ENCODE data around the gene DIRAS1.
"Not testable (repeated sequence)": the region's sequence is repeated elsewhere in the genome, so short reads cannot be mapped to it uniquely, and the experiment has no call there.

The DIRAS1 gene

GRCh38 chr19:2726160-2726855 is 5.1 kb upstream of the DIRAS1 start:
- no peak for DNase-seq

GRCh38 chr19:2724148-2724557 is 3.0 kb upstream of the DIRAS1 start:
- DNase-seq: no peak

- no peak for DNase-seq
Observed at GRCh38 chr19:2723747-2724146, 2.6 kb upstream of the DIRAS1 start.

- no peak for DNase-seq
Observed at GRCh38 chr19:2723345-2723715, 2.2 kb upstream of the DIRAS1 start.

GRCh38 chr19:2722541-2723344 is 1.6 kb upstream of the DIRAS1 start:
- no peak for DNase-seq

GRCh38 chr19:2721570-2722540 is 683 bp upstream of the DIRAS1 start:
- DNase-seq: no peak

- no peak for DNase-seq
Observed at GRCh38 chr19:2719920-2720776, 1.0 kb downstream of the DIRAS1 start.

- no peak for DNase-seq
Observed at GRCh38 chr19:2719232-2719735, 1.9 kb downstream of the DIRAS1 start.

- DNase-seq: no peak
Observed at GRCh38 chr19:2717638-2718541, 3.3 kb downstream of the DIRAS1 start.

GRCh38 chr19:2716722-2717637 is 4.2 kb downstream of the DIRAS1 start:
- no peak for DNase-seq

- DNase-seq: no peak
Observed at GRCh38 chr19:2716275-2716650, 4.9 kb downstream of the DIRAS1 start.

- DNase-seq: no peak
Observed at GRCh38 chr19:2715470-2716274, 5.5 kb downstream of the DIRAS1 start.

GRCh38 chr19:2714531-2715269 is 6.5 kb downstream of the DIRAS1 start:
- no peak for DNase-seq

GRCh38 chr19:2714102-2714501 is 7.1 kb downstream of the DIRAS1 start:
- not testable (repeated sequence) for DNase-seq

GRCh38 chr19:2713170-2713569 is 8.0 kb downstream of the DIRAS1 start:
- not testable (repeated sequence) for DNase-seq

- DNase-seq: no peak
Observed at GRCh38 chr19:2711875-2712205, 9.3 kb downstream of the DIRAS1 start.

GRCh38 chr19:2711172-2711874 is 9.8 kb downstream of the DIRAS1 start:
- no peak for DNase-seq

- no peak for DNase-seq
Observed at GRCh38 chr19:2706251-2706650, 14.9 kb downstream of the DIRAS1 start.
